ENCODE measurements around the gene E2F3. TPM values are rescaled to one million over a fixed set of nuclear protein-coding genes. Genes with fewer than 3 reads are reported as not detected.

E2F3 gene
- total and polyA plus RNA-seq, 2 donors (not counting 3 experiments of a cell fraction or from before 2014, with no cell fraction given): 8.6 to 22.0 TPM

DNA sequence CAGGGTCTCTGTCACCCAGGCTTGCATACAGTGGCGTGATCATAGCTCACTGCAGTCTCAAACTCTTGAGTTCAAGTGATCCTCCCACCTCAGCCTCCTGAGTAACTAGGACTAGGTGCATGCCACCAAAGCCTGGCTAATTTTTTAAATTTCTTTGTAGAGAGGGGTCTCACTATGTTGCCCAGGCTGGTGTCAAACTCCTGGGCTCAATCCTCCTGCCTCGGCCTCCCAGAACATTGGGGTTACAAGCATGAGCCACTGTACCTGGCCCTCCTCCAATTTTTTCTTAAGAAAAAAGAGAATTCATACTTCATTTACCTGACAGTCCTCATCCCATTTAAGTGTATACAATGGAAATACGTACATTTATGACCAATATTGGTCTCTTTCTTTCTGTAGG is 37.9 kb downstream of the E2F3 start:
- DNase-seq (ENCODE audit: low read depth, low spot score) (no peak), FAIRE-seq (no peak)
- Histone ChIP-seq H3K4me1 (ENCODE audit: control insufficient read depth, extremely low read depth, insufficient read depth, low read length) (no peaks in the 10 kb centered on the region), H3K4me2 (ENCODE audit: insufficient read depth, low read length) (no peak overlapping the region), H2AFZ (ENCODE audit: low read depth, low read length) (no peak overlapping the region), H3K9ac (replicated peaks; ENCODE audit: extremely low read depth, insufficient read depth, low read length) (no peak overlapping the region), H3K4me3 (replicated peaks in 1 of 3; ENCODE audit: insufficient read depth in 1 of 3, low read depth in 1 of 3, low read length in 3 of 3) (no peak overlapping the region), H3K79me2 (ENCODE audit: control insufficient read depth, insufficient read depth, low read length) (peaks cover 76% of the 10 kb centered on the region), H4K20me1 (replicated peaks; ENCODE audit: control insufficient read depth, extremely low read depth, insufficient read depth, low read length) (peaks cover 8% of the 10 kb centered on the region), H3K9me1 (replicated peaks; ENCODE audit: control insufficient read depth, extremely low read depth, insufficient read depth, low read length) (peaks cover 6% of the 10 kb centered on the region), H3K27ac (ENCODE audit: insufficient read depth, low read depth, low read length) (no peak overlapping the region), H3K36me3 (ENCODE audit: control insufficient read depth in 2 of 2, extremely low read depth in 1 of 2, insufficient read depth in 2 of 2, low read length in 2 of 2) (peaks cover 0 to 2% of the 10 kb centered on the region in 2 experiments), H3K9me3 (replicated peaks; ENCODE audit: control insufficient read depth, insufficient read depth, low read length) (no peaks in the 10 kb centered on the region), H3K27me3 (ENCODE audit: control insufficient read depth in 2 of 2, insufficient read depth in 2 of 2, low read length in 2 of 2) (no peaks in the 10 kb centered on the region)
- ChIA-PET CTCF (interaction anchor here (1.6 kb wide), 1 partner anchor 35 kb away, joined by 8 read pairs; no protein-coding TSS in a partner anchor), POLR2A (no interaction called here)
- dilution Hi-C loops (cut with MboI; ENCODE audit: extremely low pct_ligation_motif_present, low sequenced_read_pairs): no loop called here
- intact Hi-C loops (cut with micrococcal nuclease): no loop called here
- BruUV-seq (replicated peaks): no TSS peak
- TF ChIP-seq MAX (IDR thresholded peaks at IDR 0.05; ENCODE audit: insufficient read depth, insufficient read length): no peak
- no peak for TF ChIP-seq GATA2 (IDR thresholded peaks at IDR 0.05; ENCODE audit: insufficient read depth, insufficient read length, low read depth, low read length)
- TF ChIP-seq POLR2AphosphoS5 (IDR thresholded peaks at IDR 0.05; ENCODE audit: insufficient read depth, low read depth, low read length): no peak
- TF ChIP-seq JUN (IDR thresholded peaks at IDR 0.05; ENCODE audit: borderline replicate concordance, insufficient read depth, insufficient read length, low read depth): no peak
- TF ChIP-seq FOS (IDR thresholded peaks at IDR 0.05; ENCODE audit: borderline replicate concordance, insufficient read depth, low read length): no peak
- no peak for TF ChIP-seq POLR2A (IDR thresholded peaks at IDR 0.05; ENCODE audit: low read depth, low read length)
- no peak for TF ChIP-seq EZH2 (IDR thresholded peaks at IDR 0.05; ENCODE audit: borderline replicate concordance, low read depth, low read length, severe bottlenecking)
- no peak for TF ChIP-seq CTCF (IDR thresholded peaks at IDR 0.05; ENCODE audit: extremely low read depth in 1 of 2, insufficient read depth in 1 of 2, low read depth in 1 of 2, low read length in 2 of 2)
- TF ChIP-seq MYC (IDR thresholded peaks at IDR 0.05; ENCODE audit: low read depth, low read length): no peak
